ENCODE data around the gene CCR1. TPM values are rescaled to one million over a fixed set of nuclear protein-coding genes. Genes with fewer than 3 reads are reported as not detected.

CCR1 gene
- total and polyA plus RNA-seq, 9 of the 15 experiments (the other 6 are each of a cell fraction or from before 2014, with no cell fraction given) = not detected

GRCh38 chr3:46206282-46207015, 1.7 kb downstream of the CCR1 start:
- H3K79me2 ChIP-seq (ENCODE audit: control insufficient read depth, insufficient read depth, low read length) = no peaks in the 10 kb centered on the region
- peaks cover 0 to 17% of the 10 kb centered on the region in 2 experiments; a peak in 3 of 5 replicates for H3K27me3 ChIP-seq (ENCODE audit: control insufficient read depth in 2 of 2, insufficient read depth in 2 of 2, low read length in 2 of 2)
- H4K20me1 ChIP-seq (replicated peaks; ENCODE audit: control insufficient read depth, insufficient read depth, low read length) = no peaks in the 10 kb centered on the region
- no peaks in the 10 kb centered on the region for H3K9me1 ChIP-seq (ENCODE audit: control insufficient read depth, insufficient read depth, low read length)
- under 1% methylated on average over 6 of the region's 6 CpGs for WGBS (ENCODE audit: insufficient coverage, low coverage, missing lambda C conversion rate)
- in situ Hi-C loops (cut with MboI) (no loop called here), intact Hi-C loops (cut with micrococcal nuclease) (loop anchor here (10.0 kb wide), 2 partner anchors 122 to 1172 kb away; no protein-coding TSS in a partner anchor)
- H3K27ac ChIP-seq (ENCODE audit: extremely low read depth, low read depth, low read length) = no peak overlapping the region
- no peaks in the 10 kb centered on the region for H3K9me3 ChIP-seq (replicated peaks; ENCODE audit: control insufficient read depth, insufficient read depth, low read depth, low read length)
- no peak overlapping the region for H3K9ac ChIP-seq (ENCODE audit: insufficient read depth in 1 of 2, low read depth in 2 of 2, low read length in 2 of 2)
- FAIRE-seq (no peak), ATAC-seq (no peak), DNase-seq (ENCODE audit: extremely low read depth in 1 of 4, low spot score in 3 of 4) (no peak)
- H3K4me1 ChIP-seq (replicated peaks in 1 of 2; ENCODE audit: control insufficient read depth in 2 of 2, insufficient read depth in 2 of 2, low read length in 2 of 2) = no peaks in the 10 kb centered on the region
- BruUV-seq (replicated peaks) = no TSS peak
- no peak overlapping the region for H3K4me2 ChIP-seq (ENCODE audit: insufficient read depth, low read length)
- no peak overlapping the region for H3K4me3 ChIP-seq
- H2AFZ ChIP-seq (ENCODE audit: low read depth, low read length) = no peak overlapping the region
- POLR2A ChIA-PET = interaction anchor here (0.6 kb wide), 2 partner anchors 14 to 354 kb away, joined by 3 read pairs; no protein-coding TSS in a partner anchor
- H3K36me3 ChIP-seq (ENCODE audit: control insufficient read depth, insufficient read depth, low read length) = no peaks in the 10 kb centered on the region
- TF ChIP-seq ZNF316 (IDR thresholded peaks at IDR 0.05) (peak; percentile 47; the same call in 1 of the 2 replicates), TAL1 (IDR thresholded peaks at IDR 0.05) (no peak)
- CTCF ChIA-PET (ENCODE audit: low intra/inter-chr PET ratio) = no interaction called here

DNA sequence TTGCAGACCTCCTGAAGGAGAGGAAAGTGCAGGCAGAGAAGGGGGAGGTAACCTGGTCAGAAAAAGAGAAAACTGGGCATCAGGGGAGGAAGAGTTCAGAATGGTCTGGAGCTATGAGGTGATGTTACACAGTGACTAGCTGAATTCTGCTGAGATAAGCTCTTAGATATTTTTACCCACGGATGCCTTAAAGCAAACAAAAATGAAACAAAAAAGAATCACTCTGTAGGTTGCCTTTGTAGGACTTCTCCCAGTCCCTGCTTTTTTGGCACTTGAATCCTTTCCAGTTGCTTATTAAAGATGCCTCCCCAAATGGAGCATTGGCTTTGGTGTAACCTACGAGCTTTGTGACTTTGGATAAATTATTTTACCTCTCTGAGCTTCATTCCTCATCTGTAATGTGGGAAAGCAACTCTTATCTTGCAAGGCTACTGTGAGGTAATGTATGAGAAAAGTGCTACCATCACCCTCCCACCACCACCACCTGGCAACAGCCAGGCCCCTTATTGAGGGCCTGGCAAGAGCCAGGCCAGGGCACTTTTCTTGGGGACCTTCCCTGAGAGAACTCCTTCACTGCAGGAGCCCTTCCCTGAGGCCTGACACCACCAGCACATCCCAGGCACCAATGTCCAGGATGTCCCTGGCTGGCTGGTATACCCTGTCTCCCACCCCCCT, 2.7 kb downstream of the CCR1 start:
- intact Hi-C loops (cut with micrococcal nuclease) (loop anchor here (10.0 kb wide), 2 partner anchors 121 to 1171 kb away; no protein-coding TSS in a partner anchor), in situ Hi-C loops (cut with MboI) (no loop called here)
- peaks cover 0 to 17% of the 10 kb centered on the region in 2 experiments; a peak in 3 of 5 replicates for H3K27me3 ChIP-seq (ENCODE audit: control insufficient read depth in 2 of 2, insufficient read depth in 2 of 2, low read length in 2 of 2)
- no TSS peak for BruUV-seq (replicated peaks)
- H3K9ac ChIP-seq (ENCODE audit: insufficient read depth in 1 of 2, low read depth in 2 of 2, low read length in 2 of 2) = no peak overlapping the region
- ChIA-PET CTCF (ENCODE audit: low intra/inter-chr PET ratio) (no interaction called here), POLR2A (no interaction called here)
- no peaks in the 10 kb centered on the region for H3K9me3 ChIP-seq (replicated peaks; ENCODE audit: control insufficient read depth, insufficient read depth, low read depth, low read length)
- no peaks in the 10 kb centered on the region for H3K79me2 ChIP-seq (ENCODE audit: control insufficient read depth, insufficient read depth, low read length)
- no peaks in the 10 kb centered on the region for H3K36me3 ChIP-seq (ENCODE audit: control insufficient read depth, insufficient read depth, low read length)
- 0% methylated on average over 2 of the region's 2 CpGs for WGBS (ENCODE audit: insufficient coverage, low coverage, missing lambda C conversion rate)
- ATAC-seq = no peak
- no peak overlapping the region for H3K27ac ChIP-seq (ENCODE audit: extremely low read depth, low read depth, low read length)
- DNase-seq (ENCODE audit: extremely low read depth in 1 of 4, low spot score in 3 of 4) = no peak
- H3K4me2 ChIP-seq (ENCODE audit: insufficient read depth, low read length) = no peak overlapping the region
- FAIRE-seq = no peak
- H3K4me1 ChIP-seq (replicated peaks in 1 of 2; ENCODE audit: control insufficient read depth in 2 of 2, insufficient read depth in 2 of 2, low read length in 2 of 2) = no peaks in the 10 kb centered on the region
- no peaks in the 10 kb centered on the region for H4K20me1 ChIP-seq (replicated peaks; ENCODE audit: control insufficient read depth, insufficient read depth, low read length)
- no peaks in the 10 kb centered on the region for H3K9me1 ChIP-seq (ENCODE audit: control insufficient read depth, insufficient read depth, low read length)
- H2AFZ ChIP-seq (ENCODE audit: low read depth, low read length) = no peak overlapping the region
- H3K4me3 ChIP-seq = no peak overlapping the region
- TF ChIP-seq, protein P1, sequence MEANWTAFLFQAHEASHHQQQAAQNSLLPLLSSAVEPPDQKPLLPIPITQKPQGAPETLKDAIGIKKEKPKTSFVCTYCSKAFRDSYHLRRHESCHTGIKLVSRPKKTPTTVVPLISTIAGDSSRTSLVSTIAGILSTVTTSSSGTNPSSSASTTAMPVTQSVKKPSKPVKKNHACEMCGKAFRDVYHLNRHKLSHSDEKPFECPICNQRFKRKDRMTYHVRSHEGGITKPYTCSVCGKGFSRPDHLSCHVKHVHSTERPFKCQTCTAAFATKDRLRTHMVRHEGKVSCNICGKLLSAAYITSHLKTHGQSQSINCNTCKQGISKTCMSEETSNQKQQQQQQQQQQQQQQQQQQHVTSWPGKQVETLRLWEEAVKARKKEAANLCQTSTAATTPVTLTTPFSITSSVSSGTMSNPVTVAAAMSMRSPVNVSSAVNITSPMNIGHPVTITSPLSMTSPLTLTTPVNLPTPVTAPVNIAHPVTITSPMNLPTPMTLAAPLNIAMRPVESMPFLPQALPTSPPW (CRISPR knock-in tag; IDR thresholded peaks at IDR 0.05) = no peak
- TF ChIP-seq BRF1 (IDR thresholded peaks at IDR 0.05; ENCODE audit: borderline replicate concordance, extremely low read depth, insufficient read length) (no peak), MEF2A (IDR thresholded peaks at IDR 0.05; ENCODE audit: control insufficient read depth, low read depth, low read length) (no peak), C11orf30 (IDR thresholded peaks at IDR 0.05; ENCODE audit: low read depth) (no peak)

Measured in K562 (cell line).